Mucosa of gallbladder (tissue), 1 donor: ENCODE measurements around the gene RLF. TPM values are rescaled to one million over a fixed set of nuclear protein-coding genes. Genes with fewer than 3 reads are reported as not detected.
A peak's percentile ranks its signal among the peaks of the same experiment; 100 is the strongest.

ENCODE experiments used
- DNase-seq: peaks from one replicate; pipeline ENCODE4 v3.0.0-alpha.2; 2020; ENCODE audit warnings: low spot score
- total RNA-seq: library from RNA; stranded (reverse); gene quantifications from one replicate; pipeline ENCODE4 v1.2.1, GENCODE V29; 2021
- donor health status: DM: no; HTN: no; CAD: no.

RLF gene
- total RNA-seq, 1 donor from 2014 or later: 16.5 TPM

DNA sequence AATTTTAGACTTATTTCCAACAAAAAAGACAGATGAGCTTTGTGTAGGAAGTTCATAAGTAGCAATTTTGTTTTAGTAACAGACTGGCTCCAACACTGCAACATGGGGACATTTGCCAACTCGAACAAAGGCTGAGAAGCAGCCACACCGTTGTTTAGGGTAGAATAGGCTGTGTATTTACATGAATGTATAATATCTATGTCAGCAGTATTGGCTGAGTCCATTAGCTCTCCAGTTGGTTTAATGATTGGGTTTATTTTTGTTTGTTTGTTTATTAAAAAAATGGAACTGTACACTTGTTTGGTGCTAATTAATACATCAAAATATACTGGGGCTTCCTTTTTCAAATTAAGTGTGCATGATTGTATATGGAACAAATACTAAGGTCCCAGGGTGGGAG is 79.2 kb downstream of the RLF start:
- no peak for DNase-seq

- DNase-seq: no peak
Observed at GRCh38 chr1:40241362-40241761, 80.2 kb downstream of the RLF start.

GRCh38 chr1:40243351-40243750 is 82.2 kb downstream of the RLF start:
- DNase-seq: no peak

- DNase-seq: no peak
Observed at GRCh38 chr1:40244138-40244744, 83.1 kb downstream of the RLF start.

DNA sequence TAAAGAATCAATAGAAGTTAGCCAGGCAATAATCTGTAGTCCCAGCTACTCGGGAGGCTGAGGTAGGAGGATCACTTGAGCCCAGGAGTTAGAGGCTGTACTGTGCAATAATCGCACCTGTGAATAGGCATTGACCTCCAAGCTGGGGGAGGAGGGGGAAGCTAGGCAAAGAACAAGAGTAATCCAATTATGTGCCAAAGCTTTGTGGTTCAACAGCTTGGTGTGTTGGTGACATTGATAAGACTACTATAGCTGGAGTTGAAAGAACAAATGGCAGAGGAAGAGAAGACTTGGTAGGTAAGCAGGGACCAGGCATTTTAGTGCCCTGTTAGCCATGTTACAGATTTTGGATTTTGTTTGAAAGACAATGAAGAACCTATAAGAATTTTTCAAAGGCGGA is 84.5 kb downstream of the RLF start:
- DNase-seq: no peak

DNA sequence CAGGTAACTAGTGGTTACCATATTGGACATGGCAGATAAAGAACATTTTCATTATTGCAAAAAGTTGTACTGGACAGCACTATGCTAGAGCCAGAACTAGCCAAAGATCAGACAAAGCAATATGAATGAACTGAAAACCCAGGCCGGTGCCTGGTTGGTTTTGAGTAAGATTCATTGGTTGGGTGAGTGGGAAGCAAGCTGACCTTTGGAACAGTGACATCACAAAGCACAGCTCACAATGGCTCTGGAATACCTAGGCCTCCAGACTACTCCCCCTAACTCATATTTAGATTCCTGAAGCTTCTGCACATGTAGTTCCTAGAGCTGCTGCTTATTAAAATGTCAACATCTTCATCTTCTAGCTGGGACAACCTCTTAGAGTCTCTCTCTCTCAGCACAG is 86.5 kb downstream of the RLF start, which contains the start of gene TMCO2:
TMCO2 (plus strand) TSS at position 283 of the 400 bp plus-strand sequence; CDS start at position 340, 57 bp downstream.
- DNase-seq: no peak

DNA sequence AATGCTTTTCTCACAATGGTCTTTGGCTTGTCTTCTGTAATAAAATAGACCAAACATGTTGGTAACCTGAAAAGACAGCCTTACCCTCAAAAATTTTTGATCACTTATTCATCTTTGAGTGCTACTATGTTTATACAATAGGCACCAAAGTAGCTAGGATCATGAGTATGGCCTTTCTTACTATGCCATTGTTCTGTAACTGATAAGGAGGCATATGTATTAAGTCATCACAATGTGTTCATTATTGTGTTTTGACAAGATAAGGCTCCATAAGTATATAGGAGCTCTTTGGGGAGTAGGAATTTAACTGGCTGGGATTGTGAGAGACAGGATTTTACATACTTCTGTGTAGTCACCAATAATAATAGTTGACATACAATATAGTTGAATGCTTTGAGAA is 87.2 kb downstream of the RLF start:
- DNase-seq: no peak

DNA sequence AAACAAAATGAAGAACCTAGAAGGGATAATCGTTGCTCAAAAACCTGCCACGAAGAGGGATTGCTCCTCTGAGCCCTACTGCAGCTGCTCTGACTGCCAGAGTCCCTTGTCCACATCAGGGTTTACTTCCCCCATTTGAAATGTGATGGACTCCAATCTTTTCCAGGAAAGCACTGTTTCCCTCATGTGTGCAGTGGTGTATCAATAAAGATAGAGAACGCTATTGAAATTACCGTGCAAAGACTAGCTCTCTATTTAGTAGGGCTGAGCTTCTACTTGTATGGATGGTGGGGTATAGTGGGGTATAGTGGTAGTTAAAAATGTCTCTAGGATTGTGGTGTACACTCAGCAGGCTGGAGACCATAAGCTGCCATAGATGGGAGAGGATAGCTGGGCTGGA is 90.3 kb downstream of the RLF start:
- no peak for DNase-seq

DNA sequence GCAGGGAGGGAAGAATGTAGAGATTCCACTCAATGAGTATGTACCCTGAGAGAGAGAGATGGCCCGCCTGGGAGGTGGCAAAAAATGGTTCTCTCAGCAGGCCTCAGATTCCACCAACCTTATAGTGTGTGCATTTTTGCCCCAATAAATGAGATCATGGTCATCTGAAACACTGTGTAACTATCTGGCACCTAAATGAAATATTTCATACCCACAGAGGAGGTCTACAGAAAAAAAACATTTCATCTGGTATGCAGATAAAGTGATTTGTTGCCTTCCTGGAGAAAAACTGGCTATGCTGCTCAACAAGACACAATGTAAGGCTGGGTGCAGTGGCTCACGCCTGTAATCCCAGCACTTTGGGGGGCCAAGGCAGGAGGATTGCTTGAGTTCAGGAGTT is 91.4 kb downstream of the RLF start:
- DNase-seq: no peak

DNA sequence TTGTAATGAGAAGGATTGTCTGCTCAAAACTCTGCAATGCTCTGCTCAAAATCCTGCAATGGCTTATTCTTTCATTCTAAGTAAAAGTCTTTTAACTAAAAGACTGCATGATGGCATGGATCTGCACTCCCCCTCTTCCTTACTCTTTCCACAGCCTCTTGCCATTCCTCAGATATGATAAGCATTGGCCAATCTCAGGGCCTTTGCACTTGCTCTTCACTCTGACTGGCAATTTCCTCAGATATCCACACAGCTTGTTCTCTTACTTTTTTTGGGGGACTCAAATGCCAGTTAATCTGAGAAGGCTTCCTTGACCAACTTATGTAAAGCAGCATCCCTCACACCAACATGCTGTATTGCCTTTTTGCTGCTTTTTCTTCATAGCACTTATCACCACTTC is 94.0 kb downstream of the RLF start:
- DNase-seq: no peak

GRCh38 chr1:40256401-40257084 is 95.4 kb downstream of the RLF start:
- no peak for DNase-seq

- no peak for DNase-seq
Observed at GRCh38 chr1:40257313-40257687, 96.1 kb downstream of the RLF start.

GRCh38 chr1:40257688-40258444 is 96.7 kb downstream of the RLF start, which contains the start of gene ZMPSTE24:
Gene ZMPSTE24 (plus strand): TSS chr1:40258236. CDS start chr1:40258272, 36 bp downstream.
- peak; percentile 96 for DNase-seq

- no peak for DNase-seq
Observed at GRCh38 chr1:40258445-40258769, 97.2 kb downstream of the RLF start.

DNA sequence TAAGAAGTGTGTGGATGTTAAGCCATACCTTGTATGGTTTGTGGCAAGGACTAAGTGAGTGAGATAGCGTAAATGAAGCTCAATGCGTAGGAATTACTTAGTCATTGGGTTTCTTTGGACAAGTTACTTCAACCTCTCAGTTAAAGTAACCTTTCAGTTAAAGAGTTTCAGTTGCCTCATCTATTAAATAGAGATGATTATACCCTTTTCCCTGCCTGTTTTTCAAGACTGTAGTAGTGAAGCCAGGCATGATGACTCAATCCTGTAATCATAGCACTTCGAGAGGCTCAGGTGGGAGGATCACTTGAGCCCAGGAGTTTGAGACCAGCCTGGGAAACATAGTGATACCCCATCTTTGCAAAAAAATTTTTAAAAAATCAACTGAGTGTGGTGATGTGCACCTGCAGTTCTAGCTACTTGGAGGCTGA is 103.2 kb downstream of the RLF start:
- DNase-seq: no peak

GRCh38 chr1:40265298-40265697 is 104.1 kb downstream of the RLF start:
- DNase-seq: no peak

- no peak for DNase-seq
Observed at GRCh38 chr1:40265919-40266318, 104.7 kb downstream of the RLF start.

DNA sequence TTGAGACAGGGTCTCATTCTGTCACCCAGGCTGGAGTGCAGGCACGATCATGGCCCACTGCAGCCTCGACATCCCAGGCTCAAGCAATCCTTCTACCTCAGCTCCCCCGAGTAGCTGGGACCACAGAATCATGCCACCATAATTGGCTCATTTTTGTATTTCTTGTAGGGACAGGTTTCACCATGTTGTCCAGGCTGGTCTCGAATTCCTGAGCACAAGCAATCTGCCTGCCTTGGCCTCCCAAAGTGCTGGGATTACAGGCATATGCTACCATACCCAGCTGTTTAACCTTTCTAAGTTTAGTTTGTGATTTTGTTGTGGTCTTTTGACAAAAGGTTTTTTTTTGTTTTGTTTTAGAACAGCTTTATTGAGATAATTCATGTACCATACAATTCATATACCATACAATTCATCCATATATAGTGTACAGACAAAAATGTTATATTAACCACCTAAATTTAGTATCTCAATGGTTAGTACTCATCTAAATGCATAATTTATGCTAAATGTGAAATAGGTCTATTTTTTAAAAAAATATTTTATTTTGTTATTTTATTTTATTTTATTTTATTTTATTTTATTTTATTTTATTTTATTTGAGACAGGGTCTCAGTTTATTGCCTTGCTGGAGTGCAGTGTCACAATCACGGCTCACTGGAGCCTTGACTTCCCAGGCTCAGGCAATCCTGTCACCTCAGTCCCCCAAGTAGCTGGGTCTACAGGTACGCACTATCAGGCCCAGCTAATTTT is 105.8 kb downstream of the RLF start:
- DNase-seq: no peak

DNA sequence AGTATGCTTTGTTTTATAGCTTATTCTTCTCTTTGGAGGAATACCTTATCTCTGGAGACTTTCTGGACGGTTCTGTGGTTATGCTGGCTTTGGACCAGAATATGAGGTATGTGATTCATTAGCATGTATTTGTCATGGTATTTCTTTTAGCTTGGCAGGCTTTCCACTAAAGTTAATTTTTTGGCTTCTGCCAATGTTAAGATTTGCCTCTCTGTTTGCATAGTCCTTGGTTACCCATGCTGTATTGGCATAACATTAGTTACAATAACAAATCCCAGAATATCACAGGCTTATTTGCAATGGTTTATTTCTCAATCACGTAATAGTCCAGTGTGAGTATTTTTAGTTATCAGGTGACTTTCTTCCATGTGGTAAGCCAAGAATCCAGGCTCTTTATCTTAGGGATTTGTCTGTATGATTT is 106.6 kb downstream of the RLF start:
- DNase-seq: peak; percentile 60

GRCh38 chr1:40268211-40268610 is 107.0 kb downstream of the RLF start:
- DNase-seq: no peak

DNA sequence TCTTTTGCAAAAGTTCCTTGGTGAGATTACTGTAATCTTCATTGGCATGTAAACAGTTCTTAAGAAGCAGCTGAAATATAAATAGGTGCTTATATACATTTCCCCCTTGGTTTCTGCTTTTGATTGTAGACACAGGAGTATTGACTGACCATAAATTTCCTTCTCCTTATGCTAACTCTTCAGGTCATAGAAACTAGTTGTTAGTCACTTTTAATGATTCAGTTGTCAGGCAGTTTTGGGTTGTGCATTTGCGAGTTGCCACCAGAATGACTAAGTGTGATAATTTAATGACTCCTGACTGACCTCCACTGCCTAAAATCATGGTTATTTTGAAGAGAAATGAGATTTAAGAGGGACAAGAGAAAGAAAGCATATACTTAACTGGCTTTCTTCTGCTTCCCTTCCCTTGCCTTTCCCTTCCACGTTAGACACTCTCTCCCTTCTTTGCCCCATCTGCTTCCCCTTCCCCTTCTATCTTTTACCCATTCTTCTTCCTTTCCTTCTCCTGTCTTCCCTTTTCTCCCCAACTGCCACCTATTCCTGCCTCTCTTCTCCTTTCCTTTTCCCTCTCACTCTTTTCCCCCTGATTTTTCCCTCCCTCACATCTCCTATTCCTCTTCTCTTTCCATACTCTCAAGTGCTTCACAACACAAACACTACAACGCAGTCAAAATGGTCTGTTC is 109.1 kb downstream of the RLF start:
- DNase-seq: no peak
